ENCODE results near the gene TNFAIP2.

Gene TNFAIP2

DNA sequence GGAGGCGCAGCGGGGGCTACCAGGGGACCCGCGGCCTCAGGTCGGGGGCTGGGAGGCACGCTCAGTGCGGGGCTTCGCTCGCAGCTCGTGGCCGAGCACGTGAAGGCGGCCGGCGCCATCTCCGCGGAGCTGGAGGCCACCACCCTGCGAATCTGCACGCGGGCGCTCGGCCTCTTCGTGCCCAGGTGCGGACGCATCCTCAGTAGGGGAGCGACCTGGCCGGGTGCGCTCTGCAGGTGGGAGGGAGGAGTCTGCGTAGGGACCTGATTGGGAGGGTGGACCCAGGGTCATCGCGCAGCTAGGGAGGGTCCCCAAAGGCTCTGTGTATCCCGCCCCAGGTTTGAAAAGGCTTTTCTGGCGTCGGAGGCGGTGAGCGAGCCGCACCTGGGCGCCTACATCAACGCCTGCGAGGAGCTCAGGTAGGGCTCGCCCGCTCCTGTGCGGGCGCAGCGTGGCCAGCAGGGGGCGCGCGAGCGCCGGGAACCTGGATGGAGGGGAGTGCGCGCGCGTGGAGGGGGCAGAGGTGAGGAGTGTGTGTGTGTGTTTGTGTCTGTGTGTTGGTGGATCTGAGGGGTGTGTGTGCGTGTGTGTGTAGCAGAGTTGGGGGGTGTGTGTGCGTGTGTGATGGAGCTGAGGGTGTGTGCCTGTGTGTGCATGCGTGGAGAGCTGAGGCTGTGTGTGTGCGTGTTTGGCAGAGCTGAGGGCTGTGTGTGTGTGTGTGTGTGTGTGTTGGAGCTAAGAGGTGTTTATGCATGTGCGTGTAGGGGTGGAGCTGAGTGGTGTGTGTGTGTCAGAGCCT, 18.4 kb upstream of the TNFAIP2 start:
- TF ChIP-seq, protein P1, sequence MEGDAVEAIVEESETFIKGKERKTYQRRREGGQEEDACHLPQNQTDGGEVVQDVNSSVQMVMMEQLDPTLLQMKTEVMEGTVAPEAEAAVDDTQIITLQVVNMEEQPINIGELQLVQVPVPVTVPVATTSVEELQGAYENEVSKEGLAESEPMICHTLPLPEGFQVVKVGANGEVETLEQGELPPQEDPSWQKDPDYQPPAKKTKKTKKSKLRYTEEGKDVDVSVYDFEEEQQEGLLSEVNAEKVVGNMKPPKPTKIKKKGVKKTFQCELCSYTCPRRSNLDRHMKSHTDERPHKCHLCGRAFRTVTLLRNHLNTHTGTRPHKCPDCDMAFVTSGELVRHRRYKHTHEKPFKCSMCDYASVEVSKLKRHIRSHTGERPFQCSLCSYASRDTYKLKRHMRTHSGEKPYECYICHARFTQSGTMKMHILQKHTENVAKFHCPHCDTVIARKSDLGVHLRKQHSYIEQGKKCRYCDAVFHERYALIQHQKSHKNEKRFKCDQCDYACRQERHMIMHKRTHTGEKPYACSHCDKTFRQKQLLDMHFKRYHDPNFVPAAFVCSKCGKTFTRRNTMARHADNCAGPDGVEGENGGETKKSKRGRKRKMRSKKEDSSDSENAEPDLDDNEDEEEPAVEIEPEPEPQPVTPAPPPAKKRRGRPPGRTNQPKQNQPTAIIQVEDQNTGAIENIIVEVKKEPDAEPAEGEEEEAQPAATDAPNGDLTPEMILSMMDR (IDR thresholded peaks at IDR 0.05; ENCODE audit: low read length, missing control alignments): peak; percentile 83
- peak; percentile 52 for DNase-seq (ENCODE audit: low read depth)
- H3K4me3 ChIP-seq (replicated peaks; ENCODE audit: low read depth, low read length): no peak overlapping the region

DNA sequence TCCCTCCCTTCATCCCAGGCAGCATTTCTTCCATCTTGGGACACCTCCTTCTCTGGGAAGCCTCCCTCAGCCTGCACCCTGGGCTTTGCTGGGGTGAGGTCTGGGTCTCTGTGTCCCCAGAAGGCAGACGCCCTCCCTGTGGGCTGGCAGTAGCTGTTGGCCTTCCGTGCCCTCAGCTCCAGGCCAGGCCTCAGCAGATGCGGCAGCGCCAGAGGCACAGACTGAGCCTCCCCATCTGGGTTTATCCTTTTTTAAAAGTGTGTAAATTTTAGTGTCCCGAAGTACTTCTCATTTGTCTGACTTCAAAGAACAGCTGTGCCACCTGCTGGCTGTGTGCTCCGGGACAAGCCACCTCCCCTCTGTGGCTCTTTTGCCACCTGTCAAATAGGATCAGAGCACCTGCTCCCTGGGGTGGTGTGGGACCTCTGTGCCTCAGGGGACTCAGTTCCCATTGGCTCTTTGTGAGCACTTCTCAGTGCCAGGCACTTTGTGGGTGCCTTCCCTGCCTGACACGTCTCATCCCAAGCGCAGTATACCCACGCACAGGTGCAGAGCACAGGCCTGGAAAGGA, 17.6 kb upstream of the TNFAIP2 start:
- TF ChIP-seq, protein P1 (IDR thresholded peaks at IDR 0.05; ENCODE audit: low read length, missing control alignments): no peak
- no peak for DNase-seq (ENCODE audit: low read depth)
- H3K4me3 ChIP-seq (replicated peaks; ENCODE audit: low read depth, low read length): no peak overlapping the region

DNA sequence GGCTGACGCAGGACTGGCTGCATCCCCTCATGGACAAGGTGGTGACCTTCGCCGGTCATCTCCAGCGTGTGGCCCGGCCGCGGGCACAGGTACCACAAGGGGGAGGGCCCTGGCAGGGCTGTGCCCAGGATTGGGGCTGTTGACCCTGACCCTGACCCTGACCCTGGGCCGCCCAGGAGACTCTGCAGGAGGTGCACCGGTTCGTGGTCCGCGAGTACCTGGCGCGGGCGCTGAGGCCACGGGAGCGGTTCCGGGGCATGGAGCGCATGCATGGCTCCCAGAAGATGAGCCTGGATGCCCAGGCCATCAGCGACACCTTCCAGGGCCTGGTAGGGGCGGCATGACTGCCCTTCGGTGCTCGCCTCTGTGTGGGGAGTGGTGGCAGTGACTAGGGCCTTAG, 15.8 kb upstream of the TNFAIP2 start:
- TF ChIP-seq, protein P1 (IDR thresholded peaks at IDR 0.05; ENCODE audit: low read length, missing control alignments): no peak
- no peak for DNase-seq (ENCODE audit: low read depth)
- no peak overlapping the region for H3K4me3 ChIP-seq (replicated peaks; ENCODE audit: low read depth, low read length)

DNA sequence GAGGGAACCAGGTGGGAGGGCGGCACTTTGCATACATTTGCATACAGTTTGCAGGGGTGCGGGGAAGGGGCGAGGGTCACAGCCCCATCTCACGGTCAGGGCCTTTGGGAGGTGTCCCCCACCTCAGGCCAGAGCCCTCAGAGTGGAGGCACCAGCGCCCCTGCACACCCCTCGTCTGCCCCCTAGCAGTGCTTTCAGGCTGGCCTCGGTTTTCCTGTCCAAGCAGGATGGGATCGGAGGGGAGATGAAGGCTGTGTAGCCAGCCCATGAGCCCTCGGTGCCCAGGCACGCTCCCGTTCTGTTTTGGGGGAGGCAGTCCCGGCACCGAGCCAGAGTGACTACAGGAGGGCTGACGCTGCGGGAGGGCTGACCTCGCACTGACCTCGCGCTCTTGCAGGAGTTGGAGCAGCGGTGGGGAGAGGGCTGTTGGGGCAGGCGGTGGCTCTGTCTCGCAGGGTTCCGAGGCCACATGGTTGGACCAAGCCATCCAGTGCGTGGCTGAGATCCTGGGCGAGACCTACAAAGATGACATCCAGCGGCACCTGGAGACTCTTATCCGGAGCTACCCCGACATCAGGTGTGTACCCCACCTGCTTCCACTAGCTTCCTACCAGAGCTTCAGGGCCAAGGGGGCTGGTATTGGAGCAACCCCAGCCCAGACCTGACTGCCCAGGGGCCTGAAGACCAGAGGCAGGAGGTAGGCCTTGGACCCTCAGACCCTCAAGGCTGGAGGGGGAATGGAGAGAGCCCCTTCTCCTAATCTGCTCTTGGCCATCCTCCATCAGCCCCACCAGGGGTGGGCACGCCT, 15.1 kb upstream of the TNFAIP2 start:
- TF ChIP-seq, protein P1 (IDR thresholded peaks at IDR 0.05; ENCODE audit: low read length, missing control alignments): no peak
- DNase-seq (ENCODE audit: low read depth): no peak
- H3K4me3 ChIP-seq (replicated peaks; ENCODE audit: low read depth, low read length): no peak overlapping the region

DNA sequence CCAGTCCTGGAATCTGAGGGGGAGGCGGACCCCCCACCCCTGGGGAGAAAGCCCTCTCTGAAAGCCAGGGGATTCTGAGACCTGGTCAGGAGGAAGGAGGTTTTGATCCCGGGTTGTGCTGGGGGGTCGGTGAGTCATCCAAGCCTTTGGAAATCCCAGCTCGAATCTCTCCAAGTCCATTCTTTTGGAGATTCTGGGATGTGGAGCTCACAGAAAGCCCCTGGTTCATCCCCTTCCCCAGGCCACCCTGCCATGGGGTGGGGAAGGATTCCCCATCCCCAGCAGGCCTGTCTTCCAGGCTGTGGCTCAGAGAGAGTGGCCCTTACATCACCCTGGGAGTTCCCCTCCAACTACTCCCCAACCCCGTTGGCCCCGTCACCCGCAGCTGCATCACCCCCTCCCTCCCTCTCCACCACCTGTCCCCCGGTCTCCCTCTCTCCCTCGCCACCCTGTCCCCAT, 14.5 kb upstream of the TNFAIP2 start:
- TF ChIP-seq, protein P1 (IDR thresholded peaks at IDR 0.05; ENCODE audit: low read length, missing control alignments): no peak
- H3K4me3 ChIP-seq (replicated peaks; ENCODE audit: low read depth, low read length): no peak overlapping the region
- no peak for DNase-seq (ENCODE audit: low read depth)

DNA sequence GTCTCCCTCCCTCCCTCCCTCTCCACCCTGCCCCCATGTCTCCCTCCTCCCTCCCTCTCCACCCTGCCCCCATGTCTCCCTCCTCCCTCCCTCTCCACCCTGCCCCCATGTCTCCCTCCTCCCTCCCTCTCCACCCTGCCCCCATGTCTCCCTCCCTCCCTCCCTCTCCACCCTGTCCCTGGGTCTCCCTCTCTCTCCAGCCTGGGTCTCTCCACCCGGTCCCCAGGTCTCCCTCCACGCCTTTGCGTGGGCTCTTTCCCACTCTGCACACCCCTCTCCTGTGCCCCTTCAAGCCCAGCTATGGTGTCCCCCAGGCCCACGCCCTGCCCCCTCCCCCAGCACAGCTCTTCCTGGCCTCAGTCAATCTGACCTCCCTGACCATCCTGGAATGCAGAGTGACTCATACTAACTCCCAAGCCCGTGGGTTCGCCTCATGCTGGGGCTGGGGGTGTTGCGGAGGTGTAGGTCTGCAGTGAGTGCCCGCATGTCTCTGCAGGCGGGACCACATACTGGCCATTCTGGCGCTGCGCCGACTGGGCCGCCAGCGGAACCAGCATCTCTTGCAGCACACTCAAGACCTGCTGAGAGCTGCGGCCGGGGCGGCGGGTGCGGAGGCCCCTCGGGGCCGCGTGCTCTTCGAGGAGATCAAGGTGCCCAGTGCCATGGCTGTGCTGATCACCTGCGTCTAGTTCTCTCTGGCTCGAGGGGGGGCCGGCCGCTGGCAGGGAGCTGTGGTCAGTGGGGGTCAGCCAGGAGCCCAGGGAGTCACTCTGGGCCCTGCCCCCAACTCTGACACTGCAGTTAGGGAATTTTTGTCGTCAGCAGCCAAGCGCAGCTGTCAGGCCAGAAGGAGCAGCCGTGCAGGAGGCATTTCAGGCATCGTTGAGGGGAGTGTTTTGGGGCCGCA, 13.5 kb upstream of the TNFAIP2 start:
- no peak overlapping the region for H3K4me3 ChIP-seq (replicated peaks; ENCODE audit: low read depth, low read length)
- TF ChIP-seq, protein P1 (IDR thresholded peaks at IDR 0.05; ENCODE audit: low read length, missing control alignments): no peak
- peak; percentile 61 for DNase-seq (ENCODE audit: low read depth)
